ENCODE data around the gene SPDYE4.

SPDYE4 gene

DNA sequence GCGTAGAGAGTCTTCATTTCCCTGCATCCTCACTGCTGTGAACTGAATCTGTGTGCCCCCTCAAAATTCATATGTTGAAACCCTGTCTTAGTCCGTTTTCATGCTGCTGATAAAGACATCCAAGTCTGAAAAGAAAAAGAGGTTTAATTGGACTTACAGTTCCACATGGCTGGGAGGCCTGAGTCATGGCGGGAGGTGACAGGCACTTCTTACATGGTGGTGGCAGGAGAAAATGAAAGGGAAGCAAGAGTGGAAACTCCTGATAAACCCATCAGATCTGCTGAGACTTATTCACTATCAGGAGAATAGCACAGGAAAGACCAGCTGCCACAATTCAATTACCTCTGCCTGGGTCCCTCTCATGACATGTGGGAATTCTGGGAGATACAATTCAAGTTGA, 10.6 kb downstream of the SPDYE4 start:
- Histone ChIP-seq H4K20me1 (ENCODE audit: insufficient read depth, low read length) (no peaks in the 10 kb centered on the region), H3K27me3 (ENCODE audit: insufficient read depth, low read length) (no peaks in the 10 kb centered on the region)

DNA sequence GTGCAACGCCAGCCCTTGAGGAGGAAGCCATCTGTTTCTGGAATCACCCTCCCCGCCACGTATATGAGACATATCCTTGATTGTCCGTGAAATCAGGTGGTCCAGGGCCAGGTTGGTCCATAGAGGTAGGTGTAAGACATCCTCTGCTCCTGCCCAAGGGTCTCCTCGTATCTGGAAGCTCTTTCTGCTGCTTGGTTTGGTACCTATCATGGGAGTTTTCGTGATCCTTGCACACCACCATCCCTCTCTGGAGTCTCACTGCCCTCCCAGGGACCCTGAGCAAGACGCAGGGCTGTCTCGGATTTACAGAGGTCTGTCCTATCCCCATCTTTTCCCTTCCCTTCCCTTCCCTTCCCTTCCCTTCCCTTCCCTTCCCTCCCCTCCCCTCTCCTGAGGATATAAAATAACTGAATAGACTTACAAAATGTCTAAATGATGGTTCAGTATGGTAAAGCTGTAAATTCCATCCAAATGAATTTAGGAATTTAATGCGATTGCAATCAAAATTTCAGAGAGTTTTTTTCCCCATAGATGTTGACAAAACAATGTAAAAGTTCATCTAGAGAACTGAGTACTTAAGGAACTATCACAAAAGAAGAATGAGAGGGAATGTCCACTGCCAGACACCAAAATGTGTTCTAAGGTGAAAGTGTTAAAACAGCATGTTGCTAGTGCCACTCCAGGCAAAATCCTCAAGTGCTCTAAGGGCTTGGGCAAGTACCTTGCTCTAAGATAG, 11.7 kb downstream of the SPDYE4 start:
- no peak overlapping the region; the same call in 1 of the 2 replicates for H3K9ac ChIP-seq (ENCODE audit: low read length)
- no peak overlapping the region for H2AFZ ChIP-seq (ENCODE audit: low read length)

More for the DNA sequence above, 10.6 kb downstream of the SPDYE4 start:
- Histone ChIP-seq H3K4me3 (ENCODE audit: low read depth, low read length, poor library complexity, severe bottlenecking) (no peak overlapping the region), H3K36me3 (ENCODE audit: insufficient read depth, low read length) (no peaks in the 10 kb centered on the region), H3K4me2 (ENCODE audit: low read length) (no peak overlapping the region), H3K9me3 (ENCODE audit: low read length) (no peaks in the 10 kb centered on the region), H3K9me2 (ENCODE audit: low read depth, low read length) (no peaks in the 10 kb centered on the region), H3F3A (ENCODE audit: insufficient read depth, low read length) (no peaks in the 10 kb centered on the region), H3K27ac (ENCODE audit: low read depth, low read length, poor library complexity, severe bottlenecking) (no peak overlapping the region), H2AFZ (ENCODE audit: low read length) (no peak overlapping the region), H3K4me1 (ENCODE audit: insufficient read depth, low read length, severe bottlenecking) (peaks cover 10% of the 10 kb centered on the region), H3K9ac (ENCODE audit: low read length) (no peak overlapping the region), H3K79me2 (ENCODE audit: insufficient read depth, low read length) (no peaks in the 10 kb centered on the region)
- TF ChIP-seq, protein P1, sequence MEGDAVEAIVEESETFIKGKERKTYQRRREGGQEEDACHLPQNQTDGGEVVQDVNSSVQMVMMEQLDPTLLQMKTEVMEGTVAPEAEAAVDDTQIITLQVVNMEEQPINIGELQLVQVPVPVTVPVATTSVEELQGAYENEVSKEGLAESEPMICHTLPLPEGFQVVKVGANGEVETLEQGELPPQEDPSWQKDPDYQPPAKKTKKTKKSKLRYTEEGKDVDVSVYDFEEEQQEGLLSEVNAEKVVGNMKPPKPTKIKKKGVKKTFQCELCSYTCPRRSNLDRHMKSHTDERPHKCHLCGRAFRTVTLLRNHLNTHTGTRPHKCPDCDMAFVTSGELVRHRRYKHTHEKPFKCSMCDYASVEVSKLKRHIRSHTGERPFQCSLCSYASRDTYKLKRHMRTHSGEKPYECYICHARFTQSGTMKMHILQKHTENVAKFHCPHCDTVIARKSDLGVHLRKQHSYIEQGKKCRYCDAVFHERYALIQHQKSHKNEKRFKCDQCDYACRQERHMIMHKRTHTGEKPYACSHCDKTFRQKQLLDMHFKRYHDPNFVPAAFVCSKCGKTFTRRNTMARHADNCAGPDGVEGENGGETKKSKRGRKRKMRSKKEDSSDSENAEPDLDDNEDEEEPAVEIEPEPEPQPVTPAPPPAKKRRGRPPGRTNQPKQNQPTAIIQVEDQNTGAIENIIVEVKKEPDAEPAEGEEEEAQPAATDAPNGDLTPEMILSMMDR (IDR thresholded peaks at IDR 0.05; ENCODE audit: low read length): no peak
- no peak for TF ChIP-seq EZH2 (IDR thresholded peaks at IDR 0.05; ENCODE audit: borderline replicate concordance, low read length)

DNA sequence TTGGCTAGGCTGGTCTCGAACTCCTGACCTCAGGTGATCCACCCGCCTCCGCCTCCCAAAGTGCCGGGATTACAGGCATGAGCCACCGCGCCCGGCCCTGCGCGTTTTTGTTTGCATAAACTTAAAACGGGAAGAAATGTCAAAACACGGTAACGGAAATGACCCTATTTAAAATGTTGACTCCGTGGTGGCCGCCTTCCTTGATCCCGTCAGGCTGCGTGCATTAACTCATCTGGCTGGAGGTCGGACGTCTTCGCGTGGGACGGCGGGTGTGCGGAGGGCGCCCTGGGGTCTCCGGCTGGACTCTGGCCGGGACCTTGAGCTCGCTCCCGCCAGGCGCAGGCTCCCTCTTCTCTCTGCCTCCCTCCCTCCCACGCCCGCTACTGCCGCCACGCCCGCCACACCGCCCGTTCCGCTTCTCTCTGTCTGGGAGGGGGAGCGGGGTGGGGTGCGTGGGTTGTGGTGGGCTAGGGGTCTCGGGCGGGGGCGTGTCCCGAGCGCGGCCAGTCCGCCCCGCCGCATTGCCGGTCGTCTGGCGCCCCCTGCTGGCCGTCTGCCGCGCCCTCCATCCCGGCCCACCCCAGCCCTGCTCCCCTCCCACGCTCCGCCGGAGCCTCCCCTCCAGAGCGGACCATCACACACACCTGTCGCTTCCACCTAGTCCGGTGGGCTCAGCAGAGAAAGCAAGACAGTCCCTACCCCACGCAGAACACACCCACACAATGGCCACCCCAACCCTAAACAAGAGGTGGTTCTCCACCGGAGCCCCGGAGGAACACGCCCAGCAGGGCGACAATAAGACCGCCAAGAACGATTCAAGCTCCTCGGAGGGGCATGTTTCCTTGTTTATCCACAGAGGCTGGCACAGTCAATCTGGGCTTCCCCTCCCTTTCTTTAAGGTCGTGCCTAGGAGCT, 12.5 kb downstream of the SPDYE4 start:
- H3K79me2 ChIP-seq (ENCODE audit: insufficient read depth, low read length): no peaks in the 10 kb centered on the region
- H3K4me3 ChIP-seq (ENCODE audit: low read depth, low read length, poor library complexity, severe bottlenecking): peak overlapping the region; percentile 68
- no peaks in the 10 kb centered on the region for H3F3A ChIP-seq (ENCODE audit: insufficient read depth, low read length)
- H2AFZ ChIP-seq (ENCODE audit: low read length): no peak overlapping the region
- H3K9me2 ChIP-seq (ENCODE audit: low read depth, low read length): no peaks in the 10 kb centered on the region
- no peaks in the 10 kb centered on the region for H3K27me3 ChIP-seq (ENCODE audit: insufficient read depth, low read length)
- H3K36me3 ChIP-seq (ENCODE audit: insufficient read depth, low read length): no peaks in the 10 kb centered on the region
- H4K20me1 ChIP-seq (ENCODE audit: insufficient read depth, low read length): no peaks in the 10 kb centered on the region
- no peaks in the 10 kb centered on the region for H3K9me3 ChIP-seq (ENCODE audit: low read length)
- H3K9ac ChIP-seq (ENCODE audit: low read length): peak overlapping the region; percentile 55; the same call in 1 of the 2 replicates
- peak overlapping the region; percentile 80 for H3K4me2 ChIP-seq (ENCODE audit: low read length)
- peaks cover 11% of the 10 kb centered on the region for H3K4me1 ChIP-seq (ENCODE audit: insufficient read depth, low read length, severe bottlenecking)
- no peak for TF ChIP-seq EZH2 (IDR thresholded peaks at IDR 0.05; ENCODE audit: borderline replicate concordance, low read length)
- TF ChIP-seq, protein P1 (IDR thresholded peaks at IDR 0.05; ENCODE audit: low read length): peak; percentile 83
- no peak overlapping the region for H3K27ac ChIP-seq (ENCODE audit: low read depth, low read length, poor library complexity, severe bottlenecking)

More for the DNA sequence above, 11.7 kb downstream of the SPDYE4 start:
- H3F3A ChIP-seq (ENCODE audit: insufficient read depth, low read length): no peaks in the 10 kb centered on the region
- no peak overlapping the region for H3K27ac ChIP-seq (ENCODE audit: low read depth, low read length, poor library complexity, severe bottlenecking)
- H4K20me1 ChIP-seq (ENCODE audit: insufficient read depth, low read length): no peaks in the 10 kb centered on the region
- H3K4me2 ChIP-seq (ENCODE audit: low read length): peak overlapping the region; percentile 80
- peaks cover 10% of the 10 kb centered on the region for H3K4me1 ChIP-seq (ENCODE audit: insufficient read depth, low read length, severe bottlenecking)
- no peaks in the 10 kb centered on the region for H3K9me2 ChIP-seq (ENCODE audit: low read depth, low read length)
- no peak for TF ChIP-seq EZH2 (IDR thresholded peaks at IDR 0.05; ENCODE audit: borderline replicate concordance, low read length)
- TF ChIP-seq, protein P1 (IDR thresholded peaks at IDR 0.05; ENCODE audit: low read length): no peak
- H3K9me3 ChIP-seq (ENCODE audit: low read length): no peaks in the 10 kb centered on the region
- no peaks in the 10 kb centered on the region for H3K36me3 ChIP-seq (ENCODE audit: insufficient read depth, low read length)
- no peaks in the 10 kb centered on the region for H3K27me3 ChIP-seq (ENCODE audit: insufficient read depth, low read length)
- no peaks in the 10 kb centered on the region for H3K79me2 ChIP-seq (ENCODE audit: insufficient read depth, low read length)
- peak overlapping the region; percentile 68 for H3K4me3 ChIP-seq (ENCODE audit: low read depth, low read length, poor library complexity, severe bottlenecking)

All from OCI-LY1 (cell line).